ENCODE results near the gene QRICH1. TPM values are rescaled to one million over a fixed set of nuclear protein-coding genes. Genes with fewer than 3 reads are reported as not detected.

QRICH1 gene
- polyA plus RNA-seq, 5 donors: 73.2 to 89.8 (median 82.8) TPM

GRCh38 chr3:48999085-48999858 is 94.6 kb downstream of the QRICH1 start:
- DNase-seq: no peak

- no peak for DNase-seq
Measured at GRCh38 chr3:48997714-48998637, 95.9 kb downstream of the QRICH1 start.

GRCh38 chr3:48997102-48997635 is 96.7 kb downstream of the QRICH1 start:
- DNase-seq: no peak

GRCh38 chr3:48996640-48997039 is 97.2 kb downstream of the QRICH1 start:
- no peak for DNase-seq

- DNase-seq: no peak
Measured at GRCh38 chr3:48993834-48994233, 100.0 kb downstream of the QRICH1 start.

GRCh38 chr3:48991851-48992545 is 101.9 kb downstream of the QRICH1 start:
- no peak for DNase-seq

- DNase-seq: no peak
Measured at GRCh38 chr3:48990636-48991469, 103.0 kb downstream of the QRICH1 start.

GRCh38 chr3:48989796-48990635 is 103.9 kb downstream of the QRICH1 start, which contains the start of gene P4HTM:
TSS of gene P4HTM (plus strand) at chr3:48990241. CDS start at chr3:48990257, 16 bp downstream.
- peak; percentile 88 for DNase-seq

GRCh38 chr3:48989126-48989795 is 104.6 kb downstream of the QRICH1 start:
- DNase-seq: no peak

GRCh38 chr3:48985831-48986376 is 108.0 kb downstream of the QRICH1 start:
- DNase-seq: no peak

GRCh38 chr3:48984663-48985062 is 109.2 kb downstream of the QRICH1 start:
- DNase-seq: no peak

GRCh38 chr3:48983096-48983495 is 110.8 kb downstream of the QRICH1 start:
- DNase-seq: no peak

- DNase-seq: no peak
Measured at GRCh38 chr3:48982686-48983085, 111.2 kb downstream of the QRICH1 start.

GRCh38 chr3:48982016-48982415 is 111.9 kb downstream of the QRICH1 start:
- no peak for DNase-seq

- DNase-seq: no peak
Measured at GRCh38 chr3:48980295-48980694, 113.6 kb downstream of the QRICH1 start.
